T-helper 1 cell treated with Interleukin-12 subunit alpha and Interleukin-12 subunit beta and Interleukin-4 antibody, amounts not matched to agents 30 μg/mL and 1 μg/mL, for 36 hours (primary cell): ENCODE data around the gene PLEKHM1.

Experiments
- H3K27ac Mint-ChIP-seq: one replicate; pipeline ENCODE4 v1.8.0; 2021; ENCODE audit warnings: mild to moderate bottlenecking, mixed read lengths
- H3K27me3 Mint-ChIP-seq: one replicate; pipeline ENCODE4 v1.8.0; 2021; ENCODE audit warnings: low read depth, mixed read lengths
- H3K36me3 Mint-ChIP-seq: one replicate; pipeline ENCODE4 v1.8.0; 2021; ENCODE audit warnings: low read depth, mixed read lengths
- H3K4me1 Mint-ChIP-seq: one replicate; pipeline ENCODE4 v1.8.0; 2021; ENCODE audit warnings: low read depth, mixed read lengths
- H3K4me3 Mint-ChIP-seq: one replicate; pipeline ENCODE4 v1.8.0; 2021; ENCODE audit warnings: mild to moderate bottlenecking, moderate library complexity, mixed read lengths
- H3K9me3 Mint-ChIP-seq: one replicate; pipeline ENCODE4 v1.8.0; 2021; ENCODE audit warnings: mixed read lengths

The PLEKHM1 gene

DNA sequence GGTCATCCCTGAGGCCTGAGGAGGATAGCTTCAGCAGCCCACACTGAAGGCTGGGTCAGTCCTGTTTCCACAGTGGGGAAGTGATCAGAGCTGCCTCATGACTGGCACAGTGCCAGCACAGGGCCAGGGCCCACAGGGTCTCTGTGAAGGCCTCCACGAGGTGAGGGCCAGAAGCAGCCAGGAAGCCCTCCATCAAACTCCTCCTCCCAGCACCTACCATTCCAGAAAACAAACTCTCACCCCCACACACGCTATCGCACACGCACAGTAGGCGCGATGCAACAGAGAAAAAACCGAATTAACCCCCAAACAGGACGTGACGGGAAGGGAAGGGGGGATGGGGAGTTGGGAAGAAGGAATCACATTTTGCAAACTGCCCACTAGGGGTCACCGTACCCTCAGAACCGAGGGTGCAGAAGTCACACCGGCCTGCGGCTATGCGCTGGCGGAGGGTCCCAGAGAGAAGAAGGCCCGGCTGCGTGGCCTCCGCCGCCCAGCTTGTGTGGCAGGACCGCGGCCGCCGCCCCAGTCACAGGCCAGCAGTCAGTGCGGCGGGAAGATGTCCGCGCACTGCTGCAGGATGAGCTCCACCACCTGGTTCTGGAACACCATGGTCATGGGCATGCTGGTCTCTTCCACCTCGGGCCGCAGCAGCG is 95.5 kb downstream of the PLEKHM1 start:
- no peak overlapping the region for H3K4me3 Mint-ChIP-seq
- no peaks in the 10 kb centered on the region for H3K27me3 Mint-ChIP-seq
- H3K36me3 Mint-ChIP-seq: peaks cover 26% of the 10 kb centered on the region
- H3K27ac Mint-ChIP-seq: no peak overlapping the region
- no peaks in the 10 kb centered on the region for H3K9me3 Mint-ChIP-seq
- H3K4me1 Mint-ChIP-seq: peaks cover 6% of the 10 kb centered on the region

DNA sequence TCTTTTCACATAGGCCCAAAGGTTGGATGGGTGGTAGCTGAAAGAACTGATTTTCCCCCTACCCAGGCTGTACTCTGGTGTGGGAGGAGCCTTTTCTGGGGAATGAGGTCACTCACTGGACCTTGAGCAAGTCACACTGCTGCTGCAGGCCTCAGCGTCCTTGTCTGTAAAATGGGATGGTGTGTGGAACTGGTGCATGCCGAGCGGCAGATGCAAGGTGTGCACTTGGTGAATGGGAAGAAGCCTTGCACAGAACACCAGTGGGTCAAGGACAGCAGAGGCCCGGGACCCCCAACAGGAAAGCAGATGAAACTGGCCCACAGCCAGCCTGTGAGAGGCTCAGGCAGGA is 96.0 kb downstream of the PLEKHM1 start:
- Mint-ChIP-seq H3K4me3 (no peak overlapping the region), H3K36me3 (peaks cover 24% of the 10 kb centered on the region), H3K4me1 (peaks cover 6% of the 10 kb centered on the region), H3K27me3 (peaks cover 2% of the 10 kb centered on the region), H3K27ac (no peak overlapping the region), H3K9me3 (no peaks in the 10 kb centered on the region)

DNA sequence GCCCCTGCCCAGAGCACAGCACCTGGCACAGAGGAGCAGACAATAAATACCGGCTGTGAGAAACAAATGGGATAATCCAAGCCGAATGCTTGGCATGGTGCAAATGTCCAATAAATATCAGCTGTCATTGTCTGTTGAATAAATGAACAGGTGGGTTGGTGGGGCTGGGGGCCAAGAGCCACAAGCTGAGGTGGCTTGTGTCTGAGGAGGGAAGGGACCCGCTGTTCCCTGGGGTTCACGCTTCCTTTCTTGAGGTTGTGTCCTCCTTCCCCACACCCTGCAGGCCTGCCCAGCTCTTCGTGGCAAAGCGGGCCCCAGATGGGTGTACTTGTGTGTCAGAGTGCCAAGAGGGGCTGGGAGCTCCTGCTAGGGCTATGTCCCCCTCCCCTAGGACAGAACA is 96.4 kb downstream of the PLEKHM1 start:
- no peak overlapping the region for H3K27ac Mint-ChIP-seq
- H3K4me3 Mint-ChIP-seq: no peak overlapping the region
- peaks cover 3% of the 10 kb centered on the region for H3K27me3 Mint-ChIP-seq
- H3K9me3 Mint-ChIP-seq: no peaks in the 10 kb centered on the region
- H3K36me3 Mint-ChIP-seq: peaks cover 20% of the 10 kb centered on the region
- peaks cover 6% of the 10 kb centered on the region for H3K4me1 Mint-ChIP-seq

DNA sequence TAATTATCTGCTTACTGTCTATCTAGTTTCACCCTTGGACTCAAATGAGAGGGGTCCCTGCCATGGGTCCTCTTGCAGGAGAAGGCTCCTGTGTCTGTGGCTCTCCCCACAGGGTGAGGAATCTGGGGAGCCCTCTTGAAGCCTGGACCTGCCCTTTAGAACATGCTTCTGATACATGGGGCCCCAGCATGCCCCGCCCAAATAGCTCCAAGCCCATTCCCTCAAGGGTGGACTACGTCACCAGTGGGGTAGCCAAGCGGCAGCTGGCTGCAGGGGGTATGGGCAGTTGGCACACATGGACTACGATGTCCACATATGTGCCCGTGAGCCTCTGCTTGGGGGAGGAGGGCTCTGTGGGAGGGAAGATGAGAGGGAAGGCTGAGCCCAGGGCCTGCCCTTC is 97.1 kb downstream of the PLEKHM1 start:
- Mint-ChIP-seq H3K36me3 (peaks cover 16% of the 10 kb centered on the region), H3K4me1 (peaks cover 13% of the 10 kb centered on the region), H3K9me3 (no peaks in the 10 kb centered on the region), H3K27me3 (peaks cover 3% of the 10 kb centered on the region), H3K4me3 (no peak overlapping the region), H3K27ac (no peak overlapping the region)

DNA sequence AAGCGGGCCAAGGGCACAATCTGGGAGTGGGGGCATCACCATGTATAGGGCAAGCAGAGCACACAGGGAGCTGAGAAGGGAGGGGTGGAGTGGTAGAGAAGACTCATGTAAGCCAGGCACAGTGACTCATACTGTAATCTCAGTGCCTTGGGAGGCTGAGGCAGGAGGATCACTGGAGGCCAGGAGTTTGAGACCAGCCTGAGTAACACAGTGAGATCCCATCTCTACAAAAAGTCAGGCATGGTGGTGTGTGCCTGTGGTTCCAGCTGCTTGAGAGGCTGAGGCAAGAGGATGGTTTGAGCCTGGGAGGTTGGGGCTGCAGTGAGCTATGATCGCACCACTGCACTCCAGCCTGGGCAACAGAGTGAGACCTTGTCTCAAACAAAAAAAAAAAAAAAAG is 98.6 kb downstream of the PLEKHM1 start:
- Mint-ChIP-seq H3K27me3 (peaks cover 8% of the 10 kb centered on the region), H3K4me3 (no peak overlapping the region), H3K27ac (no peak overlapping the region), H3K36me3 (peaks cover 9% of the 10 kb centered on the region), H3K9me3 (no peaks in the 10 kb centered on the region), H3K4me1 (peaks cover 17% of the 10 kb centered on the region)

DNA sequence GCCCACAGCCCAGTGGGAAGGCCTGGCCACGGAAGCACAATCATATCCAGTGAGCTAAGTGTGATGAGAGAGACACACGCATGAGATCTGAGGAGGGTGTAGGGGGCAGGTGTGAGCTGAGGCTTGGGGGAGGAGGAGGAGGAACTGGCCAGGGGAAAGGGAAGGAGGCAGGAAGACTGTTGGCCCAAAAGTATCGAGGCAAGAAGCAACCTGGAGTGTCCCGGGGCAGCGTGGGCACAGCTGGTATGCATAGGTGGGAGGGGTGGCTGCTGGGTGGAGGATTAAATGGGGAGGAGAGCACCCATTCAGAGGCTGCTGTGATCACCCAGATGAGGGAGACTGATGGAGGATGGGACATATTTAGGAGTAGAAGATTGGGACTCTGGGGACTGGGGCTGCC is 99.2 kb downstream of the PLEKHM1 start:
- no peak overlapping the region for H3K4me3 Mint-ChIP-seq
- H3K27ac Mint-ChIP-seq: no peak overlapping the region
- peaks cover 17% of the 10 kb centered on the region for H3K4me1 Mint-ChIP-seq
- no peaks in the 10 kb centered on the region for H3K9me3 Mint-ChIP-seq
- peaks cover 8% of the 10 kb centered on the region for H3K36me3 Mint-ChIP-seq
- peaks cover 8% of the 10 kb centered on the region for H3K27me3 Mint-ChIP-seq

DNA sequence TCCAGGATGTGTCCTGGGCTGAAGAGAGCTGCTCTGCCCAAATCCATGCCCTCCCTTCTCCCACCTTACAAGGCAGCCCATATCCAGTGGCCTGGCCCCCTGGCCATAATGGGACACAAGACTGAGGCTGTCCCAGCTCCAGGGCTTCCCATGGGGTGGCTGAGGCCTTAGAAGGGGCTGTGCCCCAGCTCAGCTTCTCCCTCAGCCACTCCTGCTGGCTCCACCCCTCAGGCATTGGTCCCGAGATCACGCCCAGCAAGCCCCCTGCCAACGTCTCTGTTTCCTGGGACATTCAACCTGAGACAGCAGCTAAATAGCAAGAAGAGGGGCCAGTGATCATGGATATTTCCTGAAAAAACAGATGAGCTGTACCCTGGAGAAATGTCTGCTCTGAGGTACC is 101.2 kb downstream of the PLEKHM1 start:
- Mint-ChIP-seq H3K4me3 (no peak overlapping the region), H3K27ac (peak overlapping the region; percentile 49), H3K9me3 (no peaks in the 10 kb centered on the region), H3K27me3 (peaks cover 11% of the 10 kb centered on the region), H3K4me1 (peaks cover 21% of the 10 kb centered on the region), H3K36me3 (no peaks in the 10 kb centered on the region)

DNA sequence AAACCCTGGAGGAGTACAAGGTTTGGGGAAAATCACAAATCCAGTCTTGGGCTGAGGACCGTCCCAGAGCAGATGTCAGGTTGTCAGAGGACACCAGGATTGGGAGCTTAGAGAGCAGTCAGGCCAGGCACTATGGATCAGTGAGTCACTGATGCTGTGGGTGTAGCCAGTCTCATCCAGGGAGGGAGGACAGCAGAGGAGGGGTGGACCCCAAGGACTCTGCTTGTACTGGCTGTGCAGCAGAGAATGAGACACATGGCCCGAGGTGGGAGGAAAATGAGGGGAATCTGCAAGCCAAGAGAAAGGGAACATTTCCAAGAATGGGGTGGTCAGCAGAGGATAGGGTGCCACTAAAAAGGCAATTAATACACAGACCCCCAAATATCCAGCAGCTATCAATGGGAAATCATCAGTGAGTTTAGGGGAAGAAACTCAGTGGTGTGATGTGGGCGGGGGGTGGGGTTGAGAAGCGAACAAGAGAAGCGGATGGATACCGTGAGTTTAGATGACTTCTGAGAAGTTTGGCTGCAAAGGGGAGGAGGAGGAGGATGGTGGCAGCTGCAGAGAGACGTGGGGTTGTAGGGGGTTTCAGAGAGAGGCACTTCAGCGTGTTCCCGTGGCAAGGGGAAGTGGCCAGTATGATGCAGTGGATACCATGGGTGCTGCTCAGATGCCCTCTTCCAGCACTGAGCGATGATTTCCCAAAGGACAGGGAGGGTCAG is 101.8 kb downstream of the PLEKHM1 start:
- peaks cover 16% of the 10 kb centered on the region for H3K27me3 Mint-ChIP-seq

DNA sequence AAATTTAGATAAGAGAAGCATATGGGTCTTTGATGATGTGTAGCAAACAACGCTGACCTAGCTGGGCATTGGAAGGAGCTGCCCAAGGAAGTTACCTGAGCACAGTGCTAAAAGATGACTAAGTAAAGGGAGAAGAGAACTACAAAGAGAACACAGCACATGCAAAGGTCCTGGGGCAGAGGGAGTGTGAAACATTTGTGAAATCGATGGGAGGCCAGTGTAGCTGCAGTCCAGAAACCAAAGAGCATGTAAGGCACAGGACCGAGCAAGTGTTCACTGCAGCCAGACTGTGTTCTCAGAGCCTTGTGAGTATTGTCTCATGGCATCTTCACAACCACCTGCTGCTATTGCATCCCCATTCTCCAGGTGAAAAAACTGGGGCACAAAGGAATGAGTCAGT is 102.8 kb downstream of the PLEKHM1 start:
- H3K9me3 Mint-ChIP-seq: no peaks in the 10 kb centered on the region
- no peak overlapping the region for H3K4me3 Mint-ChIP-seq
- no peaks in the 10 kb centered on the region for H3K36me3 Mint-ChIP-seq
- peaks cover 16% of the 10 kb centered on the region for H3K27me3 Mint-ChIP-seq
- no peak overlapping the region for H3K27ac Mint-ChIP-seq
- peaks cover 22% of the 10 kb centered on the region for H3K4me1 Mint-ChIP-seq

More for the DNA sequence above, 101.8 kb downstream of the PLEKHM1 start:
- no peak overlapping the region for H3K27ac Mint-ChIP-seq
- H3K36me3 Mint-ChIP-seq: no peaks in the 10 kb centered on the region
- H3K4me3 Mint-ChIP-seq: no peak overlapping the region
- H3K9me3 Mint-ChIP-seq: no peaks in the 10 kb centered on the region
- H3K4me1 Mint-ChIP-seq: peaks cover 25% of the 10 kb centered on the region

DNA sequence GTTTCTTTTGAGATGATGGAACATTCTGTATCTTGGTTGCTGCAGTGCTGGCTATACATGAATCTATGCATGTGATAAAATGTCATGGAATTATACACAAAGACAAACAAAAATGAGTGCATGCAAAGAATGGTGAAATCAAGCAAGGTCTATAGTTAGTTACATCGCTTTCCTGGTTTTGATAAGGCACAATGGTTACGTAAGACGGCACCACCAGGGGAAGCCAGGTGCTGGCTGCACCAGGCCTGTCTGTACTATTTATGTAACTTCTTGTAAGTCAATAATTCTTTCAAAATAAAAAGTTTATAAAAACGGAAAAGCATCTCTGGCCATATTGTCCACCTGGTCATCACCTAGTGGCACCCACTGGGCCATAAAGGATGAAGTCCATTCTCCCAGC is 104.3 kb downstream of the PLEKHM1 start:
- H3K4me1 Mint-ChIP-seq: peaks cover 20% of the 10 kb centered on the region
- H3K36me3 Mint-ChIP-seq: no peaks in the 10 kb centered on the region
- H3K27ac Mint-ChIP-seq: no peak overlapping the region
- H3K9me3 Mint-ChIP-seq: no peaks in the 10 kb centered on the region
- no peak overlapping the region for H3K4me3 Mint-ChIP-seq
- peaks cover 16% of the 10 kb centered on the region for H3K27me3 Mint-ChIP-seq
